ENCODE measurements around the gene ZDHHC4.

The ZDHHC4 gene

GRCh38 chr7:6577369-6578113 is at the start of gene ZDHHC4:
ZDHHC4 (plus strand) TSS chr7:6577454; CDS start chr7:6580562, 3,108 bp downstream.
- peak; percentile 35 for DNase-seq

DNA sequence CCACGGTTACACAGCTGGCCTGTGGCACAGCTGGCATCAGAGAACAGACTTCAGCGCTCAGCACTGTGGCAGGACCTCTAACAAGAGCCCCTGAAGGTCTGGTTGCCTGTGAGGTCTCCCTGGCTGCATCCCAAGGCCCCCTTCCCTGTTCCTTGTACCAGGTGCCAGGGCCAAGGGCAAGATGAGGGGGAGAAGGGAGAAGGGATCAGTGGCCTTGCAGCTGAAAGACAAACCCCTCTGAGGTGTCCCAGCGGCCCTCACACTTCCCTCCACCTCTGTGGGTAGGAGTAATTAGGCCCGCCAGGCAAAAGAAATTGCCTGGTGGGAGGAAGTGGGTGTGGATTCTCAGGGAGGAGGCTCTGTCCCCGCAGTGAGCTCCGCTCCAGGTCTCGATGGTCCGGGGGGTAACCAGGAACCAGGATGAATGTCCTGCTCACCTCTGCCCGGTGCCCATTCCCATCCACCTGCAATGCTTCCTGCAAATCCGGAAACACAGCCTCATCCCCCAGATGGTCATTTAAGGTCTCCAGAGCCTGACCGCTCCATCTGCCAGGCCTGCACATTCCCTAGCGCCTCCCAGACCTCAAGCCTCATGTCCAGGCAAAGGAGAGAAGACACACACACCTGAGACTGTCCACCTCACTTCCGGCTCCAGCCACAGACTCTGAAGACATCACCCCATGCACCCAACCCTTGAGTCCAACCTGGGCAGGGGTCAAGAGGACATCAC is 48.7 kb upstream of the ZDHHC4 start:
- no peak for DNase-seq

DNA sequence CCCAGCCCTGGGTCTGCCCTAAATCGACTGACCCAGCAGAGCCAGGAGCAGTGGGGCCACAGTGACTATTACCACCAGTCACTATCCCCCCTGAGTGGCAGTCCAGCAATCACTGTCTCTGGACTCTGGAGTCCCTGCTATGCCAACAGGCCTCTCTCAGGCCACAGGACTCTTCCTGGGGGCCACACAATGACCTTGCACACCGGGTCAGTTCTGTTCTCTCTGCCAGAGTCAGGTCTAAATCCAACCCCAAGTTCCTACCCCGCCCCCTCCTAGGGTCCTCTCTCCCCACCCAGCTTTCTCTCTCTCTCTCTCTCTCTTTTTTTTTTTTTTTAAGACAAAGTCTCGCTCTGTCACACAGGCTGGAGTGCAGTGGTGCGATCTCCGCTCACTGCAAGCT is 47.6 kb upstream of the ZDHHC4 start:
- DNase-seq = no peak

- DNase-seq = no peak
Observed at GRCh38 chr7:6530626-6531491, 46.4 kb upstream of the ZDHHC4 start.

GRCh38 chr7:6531492-6532279 is 45.6 kb upstream of the ZDHHC4 start:
- DNase-seq = no peak

DNA sequence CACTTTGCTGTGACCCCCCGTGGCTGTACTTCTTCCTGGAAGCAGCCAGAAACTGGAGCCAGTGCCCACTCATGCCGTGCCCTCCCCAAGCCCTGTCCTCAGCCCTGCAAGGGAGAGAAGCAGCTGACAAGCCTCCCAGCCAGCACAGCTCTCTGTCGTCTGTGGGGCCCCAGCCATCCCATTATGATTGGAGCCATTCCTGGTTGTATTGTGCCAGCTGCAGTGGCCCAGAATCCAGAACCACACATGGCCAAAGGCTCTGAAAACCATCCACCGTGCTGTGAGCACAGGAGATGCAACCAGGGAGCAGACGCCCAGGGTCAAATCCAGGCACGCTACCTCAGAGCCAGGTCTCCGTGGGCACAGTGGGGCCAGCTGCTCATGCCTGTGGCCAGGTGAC is 44.7 kb upstream of the ZDHHC4 start:
- no peak for DNase-seq

DNA sequence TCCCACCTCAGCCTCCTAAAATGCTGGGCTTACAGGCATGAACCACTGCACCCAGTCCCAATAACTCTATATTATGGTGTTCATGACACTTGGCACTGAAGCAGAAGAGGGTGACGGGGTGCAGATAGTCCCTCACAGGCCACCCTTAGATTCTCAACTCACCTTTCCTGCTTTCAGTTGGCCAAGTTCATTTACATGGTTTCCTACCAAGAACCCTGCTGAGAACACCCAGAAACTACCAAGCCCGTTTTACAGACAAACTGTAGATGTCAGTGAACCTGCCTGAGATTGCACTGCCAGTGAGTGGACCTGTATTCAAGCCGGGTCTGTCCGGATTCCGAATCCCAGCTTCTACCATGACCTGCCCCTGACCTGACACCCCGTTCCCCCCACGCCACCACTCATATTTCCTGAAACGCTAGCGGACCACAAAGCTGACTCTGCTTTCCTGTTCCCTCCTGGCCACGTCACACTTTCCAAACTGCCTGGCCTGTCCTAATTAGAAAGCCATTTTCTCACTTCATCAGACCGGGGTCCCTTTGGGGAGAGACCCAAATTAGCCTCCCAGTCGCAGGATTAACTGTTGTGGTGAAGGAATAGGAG is 43.3 kb upstream of the ZDHHC4 start:
- no peak for DNase-seq

DNA sequence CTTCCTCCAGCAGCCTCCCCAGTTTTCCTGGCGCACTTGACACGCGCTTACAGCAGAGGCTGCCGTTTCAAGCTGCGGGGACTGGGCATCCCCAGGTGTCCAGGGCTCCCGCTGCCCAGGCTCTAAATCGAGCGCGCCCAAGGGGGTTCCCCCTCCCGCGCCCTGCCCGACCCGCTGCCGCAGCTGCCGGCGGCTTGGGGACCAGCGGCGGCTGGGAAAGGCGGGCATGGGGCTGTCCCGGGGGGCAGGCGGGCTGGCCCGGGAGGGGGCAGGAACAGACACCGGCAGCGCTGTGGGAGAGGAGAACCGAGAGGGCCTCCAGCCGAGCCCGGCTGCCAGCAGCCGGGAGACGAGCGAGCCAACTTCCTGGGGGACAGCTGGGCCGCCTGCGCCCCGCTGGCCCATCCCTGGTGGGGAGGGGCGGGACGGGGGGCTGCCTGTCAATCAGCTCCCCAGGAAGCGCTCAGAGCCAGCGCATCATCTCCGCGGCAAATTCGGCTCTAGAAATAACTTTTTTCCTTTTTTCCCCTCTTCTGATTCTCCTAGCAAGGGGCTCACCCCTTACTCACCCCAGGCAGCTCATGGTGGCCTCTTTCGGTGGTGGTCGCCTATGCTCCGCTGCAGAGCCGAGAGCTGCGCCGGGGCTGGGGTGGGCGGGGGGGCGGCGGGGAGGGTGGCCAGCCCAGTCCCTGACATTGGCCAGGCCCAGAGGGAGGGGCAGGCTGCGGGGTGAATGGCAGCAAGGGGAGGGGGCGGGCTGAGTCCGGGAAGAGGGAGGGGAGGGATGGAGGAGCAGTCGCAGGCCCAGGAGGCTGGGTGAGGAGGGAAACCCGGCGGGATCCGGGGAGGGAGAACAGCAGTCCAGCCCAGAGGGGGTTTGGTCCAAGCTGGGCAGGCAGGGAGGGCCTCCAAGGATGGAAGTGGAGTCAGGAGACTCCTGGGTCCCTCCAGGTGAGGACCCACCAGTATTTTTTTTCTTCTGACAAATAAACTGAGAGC is 40.7 kb upstream of the ZDHHC4 start:
- DNase-seq = no peak

DNA sequence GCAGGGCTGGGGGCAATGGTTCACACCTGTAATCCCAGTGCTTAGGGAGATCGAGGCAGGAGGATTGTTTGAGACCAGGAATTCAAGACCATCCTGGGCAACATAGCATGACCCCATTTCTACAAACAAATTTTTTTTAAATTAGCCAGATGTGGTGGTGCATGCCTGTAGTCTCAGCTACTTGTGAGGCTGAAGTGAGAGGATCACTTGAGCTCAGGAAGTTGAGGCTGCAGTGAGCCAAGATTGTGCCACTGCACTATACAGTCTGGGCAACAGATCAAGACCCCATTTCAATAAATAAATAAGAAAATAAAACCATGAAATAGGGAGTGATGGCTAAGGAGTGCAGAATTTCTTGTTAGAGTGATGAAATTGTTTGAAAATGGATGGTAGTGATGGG is 34.9 kb upstream of the ZDHHC4 start:
- no peak for DNase-seq

DNA sequence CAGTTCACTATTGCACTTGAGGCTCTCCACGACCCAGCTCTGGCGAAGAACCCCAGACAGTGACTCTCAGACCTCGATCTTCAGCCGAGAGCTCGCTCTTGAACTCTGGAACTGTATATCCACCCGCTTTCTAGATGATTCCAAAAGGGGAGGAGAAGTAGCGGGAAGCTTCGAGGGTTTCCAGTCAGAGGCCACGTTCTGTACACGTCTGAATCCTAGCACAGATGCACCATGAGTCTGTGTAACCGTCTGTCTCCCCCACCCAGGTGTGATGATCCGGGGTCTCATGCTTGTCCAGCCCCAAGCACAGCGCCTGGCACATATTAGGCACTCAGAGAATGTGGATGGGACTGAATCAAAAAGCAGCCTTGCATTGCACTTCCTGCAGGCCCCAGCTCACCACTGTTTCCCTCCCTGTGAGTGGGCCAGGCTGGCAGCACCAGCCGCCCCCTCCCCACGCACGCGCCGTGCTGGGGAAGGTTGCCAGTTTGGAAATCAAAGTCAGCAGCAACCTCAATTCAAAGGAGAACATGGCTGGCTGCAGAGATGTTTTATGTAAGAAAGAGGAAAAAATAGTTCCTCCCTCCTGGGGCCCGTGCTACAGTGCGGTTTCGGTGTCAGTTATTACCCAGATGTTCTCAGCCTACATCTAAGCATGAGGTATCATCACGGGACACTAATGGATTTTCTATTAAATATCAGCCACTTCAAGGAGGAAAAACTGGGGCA is 31.7 kb upstream of the ZDHHC4 start:
- no peak for DNase-seq

DNA sequence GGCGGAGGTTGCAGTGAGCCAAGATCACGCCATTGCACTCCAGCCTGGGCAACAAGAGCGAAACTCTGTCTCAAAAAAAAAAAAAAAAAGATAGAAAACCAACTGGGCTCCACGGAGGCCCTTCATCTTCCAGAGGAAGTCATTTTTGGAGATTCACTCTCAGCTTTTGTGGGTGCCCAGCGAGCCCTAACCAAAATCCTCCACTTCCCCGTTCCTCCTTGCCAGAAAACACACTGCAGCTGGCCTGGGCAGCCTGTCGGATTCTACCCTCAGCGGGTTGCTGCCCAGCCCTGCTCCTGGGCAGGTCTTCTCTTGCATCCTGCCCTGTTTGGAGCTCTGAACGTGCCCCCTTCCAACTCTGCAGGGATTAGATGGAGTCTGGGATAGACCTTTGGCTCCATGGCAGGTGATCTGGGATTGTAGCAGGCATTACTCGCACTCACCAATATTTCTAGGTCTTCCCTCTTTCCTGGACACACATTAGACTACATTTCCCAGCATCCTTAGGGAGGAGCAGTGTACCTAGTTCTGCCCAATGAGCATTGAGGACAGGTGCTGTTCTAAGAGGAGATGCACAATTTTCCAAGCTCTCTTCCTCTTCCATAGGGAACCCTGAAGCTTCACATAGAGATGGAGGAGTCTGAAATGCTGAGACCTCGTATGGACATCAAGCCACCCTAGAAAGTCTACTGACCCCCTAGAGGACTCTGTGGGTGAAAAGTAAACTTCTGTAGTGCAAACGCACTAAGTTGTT is 30.6 kb upstream of the ZDHHC4 start:
- DNase-seq = no peak

DNA sequence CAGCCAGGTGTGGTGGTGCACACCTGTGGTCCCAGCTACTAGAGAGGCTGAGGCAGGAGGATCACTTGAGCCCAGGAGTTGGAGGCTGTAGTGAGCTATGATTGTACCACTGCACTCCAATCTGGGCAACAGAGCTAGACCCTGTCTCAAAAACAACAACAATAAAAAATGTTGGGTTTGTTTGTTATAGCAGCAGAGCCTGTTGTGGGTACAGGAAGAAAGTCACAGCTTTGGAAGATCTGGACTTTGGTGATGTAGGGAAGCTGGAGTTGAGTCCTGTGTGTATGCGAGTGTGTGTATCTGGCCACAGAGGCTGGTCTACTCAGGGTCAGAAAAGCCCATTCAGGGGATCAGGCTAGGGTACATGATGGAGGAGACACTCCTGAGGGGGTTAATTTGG is 29.9 kb upstream of the ZDHHC4 start:
- DNase-seq = no peak

- DNase-seq = no peak
Observed at GRCh38 chr7:6551016-6551511, 26.2 kb upstream of the ZDHHC4 start, which contains the start of gene GRID2IP. GRID2IP (minus strand) TSS chr7:6551461; CDS start chr7:6551436, 25 bp downstream.

- no peak for DNase-seq
Observed at GRCh38 chr7:6553448-6554044, 23.7 kb upstream of the ZDHHC4 start.

- DNase-seq = no peak
Observed at GRCh38 chr7:6554848-6555247, 22.4 kb upstream of the ZDHHC4 start.

- no peak for DNase-seq
Observed at GRCh38 chr7:6556196-6556595, 21.1 kb upstream of the ZDHHC4 start.

- no peak for DNase-seq
Observed at GRCh38 chr7:6558837-6559236, 18.4 kb upstream of the ZDHHC4 start.

DNA sequence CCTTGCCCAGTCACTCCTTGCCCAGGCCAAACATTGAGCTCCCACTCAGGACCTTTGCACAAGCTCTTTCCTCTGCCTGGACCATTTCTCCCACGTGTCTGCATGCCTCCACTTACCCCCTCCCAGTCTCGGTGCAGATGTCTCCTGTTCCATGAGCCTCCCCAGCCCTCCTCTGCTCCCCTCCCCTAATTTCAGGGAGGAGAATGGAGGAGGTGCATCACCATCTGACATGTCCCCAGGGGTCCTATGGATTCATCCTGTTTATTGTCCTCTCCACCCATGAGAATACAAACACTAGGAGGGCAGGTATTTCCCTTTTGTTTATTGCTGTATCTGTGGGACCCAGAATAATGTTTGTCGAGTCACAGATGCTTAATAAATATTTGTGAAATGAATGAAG is 17.4 kb upstream of the ZDHHC4 start:
- DNase-seq = no peak

- DNase-seq = no peak
Observed at GRCh38 chr7:6562106-6562505, 15.1 kb upstream of the ZDHHC4 start.
